ENCODE measurements around the gene OLFM1.

OLFM1 gene

GRCh38 chr9:135065151-135065550 lies 22.3 kb upstream of the OLFM1 start:
- Mint-ChIP-seq H3K4me1 (no peaks in the 10 kb centered on the region), H3K27ac (no peak overlapping the region), H3K27me3 (ENCODE audit: low read depth) (peaks cover 62% of the 10 kb centered on the region), H3K36me3 (ENCODE audit: low read depth) (no peaks in the 10 kb centered on the region), H3K4me3 (no peak overlapping the region), H3K9me3 (peaks cover 27% of the 10 kb centered on the region)
- TF ChIP-seq, protein P1, sequence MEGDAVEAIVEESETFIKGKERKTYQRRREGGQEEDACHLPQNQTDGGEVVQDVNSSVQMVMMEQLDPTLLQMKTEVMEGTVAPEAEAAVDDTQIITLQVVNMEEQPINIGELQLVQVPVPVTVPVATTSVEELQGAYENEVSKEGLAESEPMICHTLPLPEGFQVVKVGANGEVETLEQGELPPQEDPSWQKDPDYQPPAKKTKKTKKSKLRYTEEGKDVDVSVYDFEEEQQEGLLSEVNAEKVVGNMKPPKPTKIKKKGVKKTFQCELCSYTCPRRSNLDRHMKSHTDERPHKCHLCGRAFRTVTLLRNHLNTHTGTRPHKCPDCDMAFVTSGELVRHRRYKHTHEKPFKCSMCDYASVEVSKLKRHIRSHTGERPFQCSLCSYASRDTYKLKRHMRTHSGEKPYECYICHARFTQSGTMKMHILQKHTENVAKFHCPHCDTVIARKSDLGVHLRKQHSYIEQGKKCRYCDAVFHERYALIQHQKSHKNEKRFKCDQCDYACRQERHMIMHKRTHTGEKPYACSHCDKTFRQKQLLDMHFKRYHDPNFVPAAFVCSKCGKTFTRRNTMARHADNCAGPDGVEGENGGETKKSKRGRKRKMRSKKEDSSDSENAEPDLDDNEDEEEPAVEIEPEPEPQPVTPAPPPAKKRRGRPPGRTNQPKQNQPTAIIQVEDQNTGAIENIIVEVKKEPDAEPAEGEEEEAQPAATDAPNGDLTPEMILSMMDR (IDR thresholded peaks at IDR 0.05; ENCODE audit: unreplicated experiment in 3 of 3): no peak

DNA sequence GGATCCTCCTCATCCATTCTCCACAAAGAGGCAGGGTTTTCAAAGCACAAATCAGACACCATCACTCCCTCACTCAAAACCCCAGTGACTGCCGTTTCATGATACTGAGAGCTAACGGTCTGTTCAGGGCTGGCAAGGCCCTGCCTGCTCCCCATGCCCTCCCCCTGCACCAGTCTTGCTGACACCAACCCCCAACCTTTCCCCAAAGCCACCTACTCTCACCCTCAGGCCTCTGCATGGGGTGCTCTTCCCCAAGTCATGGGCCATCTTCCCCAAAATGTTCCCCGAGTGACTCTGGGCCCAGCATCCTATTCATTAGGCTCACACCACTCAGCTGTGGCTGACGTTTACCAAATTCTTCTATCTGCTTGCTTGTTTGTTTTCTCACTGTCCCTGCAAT lies 21.7 kb upstream of the OLFM1 start:
- Mint-ChIP-seq H3K36me3 (ENCODE audit: low read depth) (no peaks in the 10 kb centered on the region), H3K27me3 (ENCODE audit: low read depth) (peaks cover 60% of the 10 kb centered on the region), H3K4me1 (no peaks in the 10 kb centered on the region), H3K9me3 (peaks cover 27% of the 10 kb centered on the region), H3K4me3 (no peak overlapping the region), H3K27ac (no peak overlapping the region)
- TF ChIP-seq, protein P1 (IDR thresholded peaks at IDR 0.05; ENCODE audit: unreplicated experiment in 3 of 3): no peak

DNA sequence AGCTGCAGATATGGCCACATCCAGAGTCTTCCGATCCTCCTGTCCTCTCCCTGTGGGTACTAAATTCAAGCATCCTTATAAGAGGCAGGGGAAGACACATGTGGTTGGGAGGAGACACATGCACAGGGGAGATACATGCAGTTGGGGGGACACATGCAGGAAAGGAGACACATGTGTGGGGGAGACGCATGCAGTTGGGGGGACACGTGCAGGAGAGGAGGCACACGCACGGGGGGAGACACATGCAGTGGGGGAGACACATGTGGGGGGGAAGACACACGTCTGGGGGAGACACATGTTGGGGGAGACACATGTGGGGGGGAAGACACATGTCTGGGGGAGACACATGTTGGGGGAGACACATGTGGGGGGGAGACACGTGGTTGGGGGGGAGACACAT lies 21.2 kb upstream of the OLFM1 start:
- Mint-ChIP-seq H3K4me1 (no peaks in the 10 kb centered on the region), H3K36me3 (ENCODE audit: low read depth) (no peaks in the 10 kb centered on the region), H3K9me3 (peaks cover 27% of the 10 kb centered on the region), H3K4me3 (no peak overlapping the region), H3K27ac (no peak overlapping the region), H3K27me3 (ENCODE audit: low read depth) (peaks cover 61% of the 10 kb centered on the region)
- TF ChIP-seq, protein P1 (IDR thresholded peaks at IDR 0.05; ENCODE audit: unreplicated experiment in 3 of 3): no peak

- no peak overlapping the region for H3K4me3 Mint-ChIP-seq
- TF ChIP-seq, protein P1 (IDR thresholded peaks at IDR 0.05; ENCODE audit: unreplicated experiment in 3 of 3): no peak
- H3K4me1 Mint-ChIP-seq: no peaks in the 10 kb centered on the region
- peaks cover 27% of the 10 kb centered on the region for H3K9me3 Mint-ChIP-seq
- no peaks in the 10 kb centered on the region for H3K36me3 Mint-ChIP-seq (ENCODE audit: low read depth)
- peaks cover 64% of the 10 kb centered on the region for H3K27me3 Mint-ChIP-seq (ENCODE audit: low read depth)
- H3K27ac Mint-ChIP-seq: no peak overlapping the region
Measured at GRCh38 chr9:135067096-135067710, 20.3 kb upstream of the OLFM1 start.

DNA sequence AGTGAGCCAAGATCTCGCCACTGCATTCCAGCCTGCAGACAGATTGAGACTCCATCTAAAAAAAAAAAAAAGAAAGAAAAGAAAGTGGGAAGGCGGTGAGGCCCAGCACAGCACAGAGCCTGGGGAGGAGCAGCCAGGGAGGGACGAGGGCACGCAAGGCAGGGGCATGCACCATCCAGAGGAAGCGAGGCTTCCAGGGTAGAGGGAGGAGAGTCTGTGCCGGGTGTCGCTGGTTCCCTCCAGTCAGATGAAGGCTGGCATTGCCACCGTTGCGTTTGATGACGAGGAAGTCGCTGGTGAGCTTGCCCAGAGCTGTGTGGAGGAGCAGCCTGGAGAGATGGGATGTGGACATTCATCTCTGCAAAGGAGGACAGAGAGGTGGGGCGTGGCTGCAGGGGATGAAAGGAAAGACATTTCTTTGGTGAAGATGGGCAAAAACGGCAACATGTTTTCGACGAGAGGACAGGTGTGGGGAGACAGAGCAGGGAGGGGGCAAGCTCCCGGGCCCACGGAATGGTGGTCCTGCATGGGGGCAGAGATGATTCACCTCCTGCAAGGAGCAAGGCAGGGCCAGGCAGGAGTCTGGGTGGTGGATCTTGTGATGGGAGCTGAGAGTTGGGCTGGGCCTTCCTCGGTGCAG lies 18.6 kb upstream of the OLFM1 start:
- H3K4me1 Mint-ChIP-seq: no peaks in the 10 kb centered on the region
- H3K4me3 Mint-ChIP-seq: no peak overlapping the region
- H3K9me3 Mint-ChIP-seq: peaks cover 16% of the 10 kb centered on the region
- H3K27me3 Mint-ChIP-seq (ENCODE audit: low read depth): peaks cover 71% of the 10 kb centered on the region
- H3K36me3 Mint-ChIP-seq (ENCODE audit: low read depth): no peaks in the 10 kb centered on the region
- TF ChIP-seq, protein P1 (IDR thresholded peaks at IDR 0.05; ENCODE audit: unreplicated experiment in 3 of 3): no peak
- no peak overlapping the region for H3K27ac Mint-ChIP-seq

Measured in nephron (organoid).